Stimulated activated CD8-positive, alpha-beta memory T cell treated with anti-CD3 and anti-CD28 coated beads, Interleukin-15, amount 100 ng/mL, for 4 hours (primary cell): ENCODE data around the gene MAGEB17.
"Not testable (repeated sequence)": the region's sequence is repeated elsewhere in the genome, so short reads cannot be mapped to it uniquely, and the experiment has no call there.

Experiments
- DNase-seq, 2 donors: peaks; one replicate each; pipeline ENCODE4 v3.0.0-alpha.2; 2020; ENCODE audit warnings: low read depth in 2 of 2

Gene MAGEB17

GRCh38 chrX:16167181-16167580 lies at the start of gene MAGEB17:
Gene MAGEB17, plus strand, starts transcription at chrX:16167481. Its CDS starts 2,902 bp downstream, at chrX:16170383.
- no peak for DNase-seq

- no peak for DNase-seq
These were observed 47.7 kb upstream of the MAGEB17 start for GRCh38 chrX:16119353-16120220.

- no peak for DNase-seq
These were observed 46.9 kb upstream of the MAGEB17 start for GRCh38 chrX:16120431-16120830.

GRCh38 chrX:16123222-16123786 lies 44.0 kb upstream of the MAGEB17 start, which contains the start of gene GRPR:
Gene GRPR, plus strand, starts transcription at chrX:16123565. Its CDS starts 389 bp downstream, at chrX:16123954.
- peak; percentile 5 to 11 for DNase-seq

- DNase-seq, result no peak
These were observed 43.1 kb upstream of the MAGEB17 start for GRCh38 chrX:16124201-16124600.

- DNase-seq, result no peak
These were observed 41.6 kb upstream of the MAGEB17 start for GRCh38 chrX:16125520-16126149.

GRCh38 chrX:16130707-16131106 lies 36.6 kb upstream of the MAGEB17 start:
- no peak for DNase-seq

GRCh38 chrX:16134936-16135335 lies 32.3 kb upstream of the MAGEB17 start:
- DNase-seq, result no peak

- DNase-seq, result no peak
These were observed 31.2 kb upstream of the MAGEB17 start for GRCh38 chrX:16136080-16136479.

GRCh38 chrX:16137416-16138107 lies 29.7 kb upstream of the MAGEB17 start:
- no peak for DNase-seq

GRCh38 chrX:16138108-16138427 lies 29.2 kb upstream of the MAGEB17 start:
- no peak for DNase-seq

GRCh38 chrX:16140448-16140847 lies 26.8 kb upstream of the MAGEB17 start:
- DNase-seq, result no peak

GRCh38 chrX:16140983-16141382 lies 26.3 kb upstream of the MAGEB17 start:
- no peak for DNase-seq

- no peak for DNase-seq
These were observed 25.6 kb upstream of the MAGEB17 start for GRCh38 chrX:16141422-16142245.

- no peak for DNase-seq
These were observed 25.1 kb upstream of the MAGEB17 start for GRCh38 chrX:16142246-16142558.

GRCh38 chrX:16143968-16144367 lies 23.3 kb upstream of the MAGEB17 start:
- no peak for DNase-seq

- DNase-seq, result no peak
These were observed 22.9 kb upstream of the MAGEB17 start for GRCh38 chrX:16144420-16144819.

- not testable (repeated sequence) for DNase-seq
These were observed 22.2 kb upstream of the MAGEB17 start for GRCh38 chrX:16145093-16145492.

- no peak for DNase-seq
These were observed 21.6 kb upstream of the MAGEB17 start for GRCh38 chrX:16145656-16146055.

GRCh38 chrX:16148896-16149295 lies 18.4 kb upstream of the MAGEB17 start:
- DNase-seq, result no peak

- DNase-seq, result no peak
These were observed 11.6 kb upstream of the MAGEB17 start for GRCh38 chrX:16155581-16156096.
